ENCODE results near the gene ARRDC3.

The ARRDC3 gene

GRCh38 chr5:91419571-91420537 lies 36.7 kb upstream of the ARRDC3 start:
- POLR2A ChIA-PET, result no interaction called here
- Histone ChIP-seq H3K27ac (ENCODE audit: insufficient read depth in 1 of 2, low read depth in 1 of 2, low read length in 2 of 2, poor library complexity in 1 of 2, severe bottlenecking in 2 of 2) (no peak overlapping the region), H3K36me3 (ENCODE audit: control insufficient read depth in 4 of 4, insufficient read depth in 4 of 4, low read length in 3 of 4) (no peaks in the 10 kb centered on the region), H3K27me3 (replicated peaks in 2 of 5; ENCODE audit: control insufficient read depth in 4 of 5, insufficient read depth in 5 of 5, low read length in 4 of 5) (no peaks in the 10 kb centered on the region), H3K4me3 (ENCODE audit: control insufficient read depth in 1 of 7, extremely low read depth in 1 of 7, insufficient read depth in 4 of 7, low read depth in 2 of 7, low read length in 6 of 7) (no peak overlapping the region), H3K9me3 (ENCODE audit: control extremely low read depth in 1 of 5, control insufficient read depth in 4 of 5, insufficient read depth in 2 of 5, low read depth in 1 of 5, low read length in 4 of 5) (no peaks in the 10 kb centered on the region), H3K4me1 (ENCODE audit: control extremely low read depth in 1 of 4, control insufficient read depth in 4 of 4, insufficient read depth in 4 of 4, low read length in 3 of 4) (peaks cover 0 to 10% (median under 1%) of the 10 kb centered on the region in 4 experiments)
- WGBS (ENCODE audit: insufficient coverage), result 55% methylated on average over 4 of the region's 9 CpGs
- CTCF ChIA-PET, result interaction anchor here (0.7 to 4.2 kb wide), 32 partner anchors 9 to 979 kb away, joined by 3 to 44 read pairs (median 4); partner anchors contain the start of gene ARRDC3
- peak; percentile 71 to 89 (median 83) for DNase-seq

- CTCF ChIA-PET, result interaction anchor here (0.7 to 4.2 kb wide), 32 partner anchors 9 to 978 kb away, joined by 3 to 44 read pairs (median 4); partner anchors contain the start of gene ARRDC3
- Histone ChIP-seq H3K9me3 (ENCODE audit: control extremely low read depth in 1 of 5, control insufficient read depth in 4 of 5, insufficient read depth in 2 of 5, low read depth in 1 of 5, low read length in 4 of 5) (no peaks in the 10 kb centered on the region), H3K36me3 (ENCODE audit: control insufficient read depth in 4 of 4, insufficient read depth in 4 of 4, low read length in 3 of 4) (no peaks in the 10 kb centered on the region), H3K4me1 (ENCODE audit: control extremely low read depth in 1 of 4, control insufficient read depth in 4 of 4, insufficient read depth in 4 of 4, low read length in 3 of 4) (peaks cover 0 to 10% (median under 1%) of the 10 kb centered on the region in 4 experiments), H3K27ac (ENCODE audit: insufficient read depth in 1 of 2, low read depth in 1 of 2, low read length in 2 of 2, poor library complexity in 1 of 2, severe bottlenecking in 2 of 2) (no peak overlapping the region), H3K4me3 (ENCODE audit: control insufficient read depth in 1 of 7, extremely low read depth in 1 of 7, insufficient read depth in 4 of 7, low read depth in 2 of 7, low read length in 6 of 7) (no peak overlapping the region), H3K27me3 (replicated peaks in 2 of 5; ENCODE audit: control insufficient read depth in 4 of 5, insufficient read depth in 5 of 5, low read length in 4 of 5) (no peaks in the 10 kb centered on the region)
- DNase-seq, result no peak
- POLR2A ChIA-PET, result no interaction called here
- WGBS (ENCODE audit: insufficient coverage), result no CpG with 5 or more reads among the region's 1 CpG
These were observed 36.0 kb upstream of the ARRDC3 start for GRCh38 chr5:91419136-91419535.

DNA sequence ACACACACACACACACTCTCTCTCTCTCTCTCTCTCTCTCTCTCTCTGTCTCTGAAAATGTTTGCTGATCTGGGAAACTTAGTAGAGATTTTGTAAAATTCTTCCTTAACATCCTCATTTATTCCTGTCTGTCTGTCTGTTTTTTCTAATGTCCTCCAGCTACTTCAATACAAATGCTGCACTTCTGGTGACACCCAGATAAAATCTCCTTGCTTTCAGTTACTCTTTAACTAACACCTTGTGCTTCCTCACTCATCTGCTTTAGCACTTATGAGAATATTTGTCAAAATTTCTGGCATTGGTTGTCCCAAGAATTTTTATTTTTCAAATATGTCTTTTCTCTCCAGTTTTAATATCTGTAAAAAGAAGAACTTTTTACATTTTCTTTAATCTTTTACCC lies 35.0 kb upstream of the ARRDC3 start:
- no peak overlapping the region for H3K27ac ChIP-seq (ENCODE audit: insufficient read depth in 1 of 2, low read depth in 1 of 2, low read length in 2 of 2, poor library complexity in 1 of 2, severe bottlenecking in 2 of 2)
- H3K4me1 ChIP-seq (ENCODE audit: control extremely low read depth in 1 of 4, control insufficient read depth in 4 of 4, insufficient read depth in 4 of 4, low read length in 3 of 4), result peaks cover 0 to 10% (median under 1%) of the 10 kb centered on the region in 4 experiments
- ChIA-PET CTCF (interaction anchor here (0.7 to 4.2 kb wide), 16 partner anchors 9 to 628 kb away, joined by 3 to 44 read pairs (median 6); no protein-coding TSS in a partner anchor), POLR2A (interaction anchor here (0.7 kb wide), 2 partner anchors 27 to 506 kb away, joined by 5 to 6 read pairs; no protein-coding TSS in a partner anchor)
- H3K9me3 ChIP-seq (ENCODE audit: control extremely low read depth in 1 of 5, control insufficient read depth in 4 of 5, insufficient read depth in 2 of 5, low read depth in 1 of 5, low read length in 4 of 5), result no peaks in the 10 kb centered on the region
- H3K36me3 ChIP-seq (ENCODE audit: control insufficient read depth in 4 of 4, insufficient read depth in 4 of 4, low read length in 3 of 4), result no peaks in the 10 kb centered on the region
- no peak overlapping the region for H3K4me3 ChIP-seq (ENCODE audit: control insufficient read depth in 1 of 7, extremely low read depth in 1 of 7, insufficient read depth in 4 of 7, low read depth in 2 of 7, low read length in 6 of 7)
- peak in 2 of 3 donors; percentile 4 to 18 for DNase-seq
- no peaks in the 10 kb centered on the region for H3K27me3 ChIP-seq (replicated peaks in 2 of 5; ENCODE audit: control insufficient read depth in 4 of 5, insufficient read depth in 5 of 5, low read length in 4 of 5)

- CTCF ChIA-PET, result interaction anchor here (0.7 to 4.2 kb wide), 9 partner anchors 8 to 555 kb away, joined by 3 to 44 read pairs (median 5); no protein-coding TSS in a partner anchor
- Histone ChIP-seq H3K4me1 (ENCODE audit: control extremely low read depth in 1 of 4, control insufficient read depth in 4 of 4, insufficient read depth in 4 of 4, low read length in 3 of 4) (peaks cover 0 to 10% (median under 1%) of the 10 kb centered on the region in 4 experiments), H3K36me3 (ENCODE audit: control insufficient read depth in 4 of 4, insufficient read depth in 4 of 4, low read length in 3 of 4) (no peaks in the 10 kb centered on the region), H3K27ac (ENCODE audit: insufficient read depth in 1 of 2, low read depth in 1 of 2, low read length in 2 of 2, poor library complexity in 1 of 2, severe bottlenecking in 2 of 2) (no peak overlapping the region), H3K4me3 (ENCODE audit: control insufficient read depth in 1 of 7, extremely low read depth in 1 of 7, insufficient read depth in 4 of 7, low read depth in 2 of 7, low read length in 6 of 7) (no peak overlapping the region), H3K9me3 (ENCODE audit: control extremely low read depth in 1 of 5, control insufficient read depth in 4 of 5, insufficient read depth in 2 of 5, low read depth in 1 of 5, low read length in 4 of 5) (no peaks in the 10 kb centered on the region), H3K27me3 (replicated peaks in 2 of 5; ENCODE audit: control insufficient read depth in 4 of 5, insufficient read depth in 5 of 5, low read length in 4 of 5) (no peaks in the 10 kb centered on the region)
- no CpG with 5 or more reads among the region's 3 CpGs for WGBS (ENCODE audit: insufficient coverage)
- DNase-seq, result no peak
- POLR2A ChIA-PET, result interaction anchor here (0.7 kb wide), 1 partner anchor 26 kb away, joined by 5 read pairs; no protein-coding TSS in a partner anchor
These were observed 34.1 kb upstream of the ARRDC3 start for GRCh38 chr5:91417219-91417618.

GRCh38 chr5:91416491-91416890 lies 33.4 kb upstream of the ARRDC3 start:
- H3K4me3 ChIP-seq (ENCODE audit: control insufficient read depth in 1 of 7, extremely low read depth in 1 of 7, insufficient read depth in 4 of 7, low read depth in 2 of 7, low read length in 6 of 7), result no peak overlapping the region
- peaks cover 0 to 7% (median under 1%) of the 10 kb centered on the region in 4 experiments for H3K4me1 ChIP-seq (ENCODE audit: control extremely low read depth in 1 of 4, control insufficient read depth in 4 of 4, insufficient read depth in 4 of 4, low read length in 3 of 4)
- DNase-seq, result no peak
- no CpG with 5 or more reads among the region's 2 CpGs for WGBS (ENCODE audit: insufficient coverage)
- no peaks in the 10 kb centered on the region for H3K36me3 ChIP-seq (ENCODE audit: control insufficient read depth in 4 of 4, insufficient read depth in 4 of 4, low read length in 3 of 4)
- no peaks in the 10 kb centered on the region for H3K27me3 ChIP-seq (replicated peaks in 2 of 5; ENCODE audit: control insufficient read depth in 4 of 5, insufficient read depth in 5 of 5, low read length in 4 of 5)
- no peak overlapping the region for H3K27ac ChIP-seq (ENCODE audit: insufficient read depth in 1 of 2, low read depth in 1 of 2, low read length in 2 of 2, poor library complexity in 1 of 2, severe bottlenecking in 2 of 2)
- CTCF ChIA-PET, result interaction anchor here (0.6 to 4.2 kb wide), 4 partner anchors 31 to 550 kb away, joined by 3 to 44 read pairs (median 8); no protein-coding TSS in a partner anchor
- POLR2A ChIA-PET, result no interaction called here
- no peaks in the 10 kb centered on the region for H3K9me3 ChIP-seq (ENCODE audit: control extremely low read depth in 1 of 5, control insufficient read depth in 4 of 5, insufficient read depth in 2 of 5, low read depth in 1 of 5, low read length in 4 of 5)

DNA sequence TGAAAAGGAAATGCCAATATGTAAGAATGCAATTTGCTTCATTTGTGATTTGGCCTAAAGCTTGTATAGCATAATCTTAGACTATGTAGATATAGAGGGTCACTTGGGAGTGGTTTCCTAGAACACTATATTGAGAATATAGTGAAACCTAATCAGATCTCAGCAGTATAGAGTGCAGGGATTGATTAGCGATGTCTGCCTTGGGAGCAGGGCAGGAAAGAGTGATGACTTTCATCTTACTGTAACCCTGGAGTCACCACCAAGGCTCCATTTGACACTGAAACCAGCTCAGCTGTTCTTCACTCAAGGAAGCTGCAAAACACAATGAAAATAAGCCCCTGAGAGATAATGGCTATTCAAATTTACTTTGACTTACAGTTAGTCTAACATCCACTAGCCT lies 26.2 kb upstream of the ARRDC3 start:
- WGBS (ENCODE audit: insufficient coverage), result no CpG with 5 or more reads among the region's 1 CpG
- ChIA-PET CTCF (interaction anchor here (1.0 to 1.5 kb wide), 2 partner anchors 9 to 10 kb away, joined by 5 read pairs; no protein-coding TSS in a partner anchor), POLR2A (no interaction called here)
- Histone ChIP-seq H3K4me1 (ENCODE audit: control extremely low read depth in 1 of 4, control insufficient read depth in 4 of 4, insufficient read depth in 4 of 4, low read length in 3 of 4) (peaks cover 0 to 1% (median 0%) of the 10 kb centered on the region in 4 experiments), H3K27me3 (replicated peaks in 2 of 5; ENCODE audit: control insufficient read depth in 4 of 5, insufficient read depth in 5 of 5, low read length in 4 of 5) (no peaks in the 10 kb centered on the region), H3K36me3 (ENCODE audit: control insufficient read depth in 4 of 4, insufficient read depth in 4 of 4, low read length in 3 of 4) (no peaks in the 10 kb centered on the region), H3K9me3 (ENCODE audit: control extremely low read depth in 1 of 5, control insufficient read depth in 4 of 5, insufficient read depth in 2 of 5, low read depth in 1 of 5, low read length in 4 of 5) (no peaks in the 10 kb centered on the region), H3K27ac (ENCODE audit: insufficient read depth in 1 of 2, low read depth in 1 of 2, low read length in 2 of 2, poor library complexity in 1 of 2, severe bottlenecking in 2 of 2) (no peak overlapping the region), H3K4me3 (ENCODE audit: control insufficient read depth in 1 of 7, extremely low read depth in 1 of 7, insufficient read depth in 4 of 7, low read depth in 2 of 7, low read length in 6 of 7) (no peak overlapping the region)
- DNase-seq, result no peak

DNA sequence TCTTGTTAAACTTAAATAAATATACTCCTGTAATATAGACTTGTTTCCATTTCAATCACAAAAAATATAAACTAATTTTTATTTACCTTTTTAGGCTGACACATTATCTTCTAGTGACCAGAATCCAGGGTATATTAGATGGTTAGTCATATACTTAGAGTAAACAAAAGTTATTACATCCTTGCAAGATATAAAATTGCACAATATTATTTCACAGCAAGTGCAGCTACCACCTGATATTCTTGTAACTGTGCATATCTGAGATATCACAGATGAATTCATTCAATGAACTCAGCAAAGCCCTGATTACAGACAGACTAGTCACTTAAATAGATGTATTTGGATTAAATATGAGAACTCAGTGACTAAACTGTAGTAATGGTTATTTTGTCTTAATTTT lies 25.6 kb upstream of the ARRDC3 start:
- peaks cover 0 to 1% (median 0%) of the 10 kb centered on the region in 4 experiments for H3K4me1 ChIP-seq (ENCODE audit: control extremely low read depth in 1 of 4, control insufficient read depth in 4 of 4, insufficient read depth in 4 of 4, low read length in 3 of 4)
- CTCF ChIA-PET, result interaction anchor here (1.0 to 1.9 kb wide), 4 partner anchors 9 to 477 kb away, joined by 3 to 5 read pairs (median 4); no protein-coding TSS in a partner anchor
- no peak overlapping the region for H3K4me3 ChIP-seq (ENCODE audit: control insufficient read depth in 1 of 7, extremely low read depth in 1 of 7, insufficient read depth in 4 of 7, low read depth in 2 of 7, low read length in 6 of 7)
- no peak for DNase-seq
- H3K9me3 ChIP-seq (ENCODE audit: control extremely low read depth in 1 of 5, control insufficient read depth in 4 of 5, insufficient read depth in 2 of 5, low read depth in 1 of 5, low read length in 4 of 5), result no peaks in the 10 kb centered on the region
- H3K27ac ChIP-seq (ENCODE audit: insufficient read depth in 1 of 2, low read depth in 1 of 2, low read length in 2 of 2, poor library complexity in 1 of 2, severe bottlenecking in 2 of 2), result no peak overlapping the region
- POLR2A ChIA-PET, result no interaction called here
- no peaks in the 10 kb centered on the region for H3K27me3 ChIP-seq (replicated peaks in 2 of 5; ENCODE audit: control insufficient read depth in 4 of 5, insufficient read depth in 5 of 5, low read length in 4 of 5)
- H3K36me3 ChIP-seq (ENCODE audit: control insufficient read depth in 4 of 4, insufficient read depth in 4 of 4, low read length in 3 of 4), result no peaks in the 10 kb centered on the region
